GM19240 (cell line): ENCODE measurements around the gene DNAAF9.
"Not testable (repeated sequence)": the region's sequence is repeated elsewhere in the genome, so short reads cannot be mapped to it uniquely, and the experiment has no call there.

Experiments
- DNase-seq: peaks from one replicate; pipeline ENCODE4 v3.0.0; 2011; ENCODE audit warnings: low spot score; ENCODE audit not compliant: insufficient read length

Gene DNAAF9

GRCh38 chr20:3407040-3407770 lies at the start of gene DNAAF9:
Gene DNAAF9, minus strand, starts transcription at chr20:3407669. Its CDS starts 112 bp downstream, at chr20:3407557.
- no peak for DNase-seq

GRCh38 chr20:3456648-3457047 lies 49.2 kb upstream of the DNAAF9 start:
- DNase-seq: no peak

GRCh38 chr20:3454831-3455230 lies 47.4 kb upstream of the DNAAF9 start:
- no peak for DNase-seq

- DNase-seq: no peak
Observed at GRCh38 chr20:3452690-3453089, 45.2 kb upstream of the DNAAF9 start.

GRCh38 chr20:3452136-3452535 lies 44.7 kb upstream of the DNAAF9 start:
- no peak for DNase-seq

- DNase-seq: no peak
Observed at GRCh38 chr20:3449319-3449718, 41.9 kb upstream of the DNAAF9 start.

GRCh38 chr20:3447321-3447720 lies 39.9 kb upstream of the DNAAF9 start:
- no peak for DNase-seq

- no peak for DNase-seq
Observed at GRCh38 chr20:3446779-3447178, 39.3 kb upstream of the DNAAF9 start.

- no peak for DNase-seq
Observed at GRCh38 chr20:3436864-3437574, 29.6 kb upstream of the DNAAF9 start.

- DNase-seq: no peak
Observed at GRCh38 chr20:3434232-3434631, 26.8 kb upstream of the DNAAF9 start.

- no peak for DNase-seq
Observed at GRCh38 chr20:3433744-3434143, 26.3 kb upstream of the DNAAF9 start.

GRCh38 chr20:3432844-3433243 lies 25.4 kb upstream of the DNAAF9 start:
- DNase-seq: no peak

- DNase-seq: no peak
Observed at GRCh38 chr20:3431109-3431508, 23.6 kb upstream of the DNAAF9 start.

- peak; percentile 33 for DNase-seq
Observed at GRCh38 chr20:3430376-3431069, 23.1 kb upstream of the DNAAF9 start.

- not testable (repeated sequence) for DNase-seq
Observed at GRCh38 chr20:3426766-3427165, 19.3 kb upstream of the DNAAF9 start.

- no peak for DNase-seq
Observed at GRCh38 chr20:3423126-3423525, 15.7 kb upstream of the DNAAF9 start.

- no peak for DNase-seq
Observed at GRCh38 chr20:3421985-3422384, 14.5 kb upstream of the DNAAF9 start.

- DNase-seq: peak; percentile 65
Observed at GRCh38 chr20:3420211-3420707, 12.8 kb upstream of the DNAAF9 start.

- not testable (repeated sequence) for DNase-seq
Observed at GRCh38 chr20:3418161-3418560, 10.7 kb upstream of the DNAAF9 start.

GRCh38 chr20:3414122-3414521 lies 6.7 kb upstream of the DNAAF9 start:
- DNase-seq: no peak

- no peak for DNase-seq
Observed at GRCh38 chr20:3413393-3413889, 6.0 kb upstream of the DNAAF9 start.
